Lower leg skin (tissue), 4 donors: ENCODE results near the gene NSUN3. TPM values are rescaled to one million over a fixed set of nuclear protein-coding genes. Genes with fewer than 3 reads are reported as not detected.

Experiments used
- DNase-seq, 2 donors: peaks; one replicate each; pipeline ENCODE4 v3.0.0-alpha.2; 2019; ENCODE audit warnings: low spot score in 2 of 2
- H3K4me3 ChIP-seq: fragments of 200-600 bp; sonication (generic); 2 replicates; pipeline ENCODE4 v1.5.1; 2017; ENCODE audit warnings: mild to moderate bottlenecking, low read depth; ENCODE audit not compliant: poor library complexity, severe bottlenecking
- CTCF ChIP-seq, 3 donors: fragments of 450-650 bp; IDR thresholded peaks; one replicate each; pipeline ENCODE4 v1.5.1; 2016; ENCODE audit warnings: antibody characterized with exemption in 3 of 3, mild to moderate bottlenecking in 3 of 3, moderate library complexity in 2 of 3
- POLR2A ChIP-seq, 2 donors: fragments of 450-650 bp; IDR thresholded peaks; one replicate each; pipeline ENCODE4 v1.6.1; 2016 to 2017; ENCODE audit warnings: antibody characterized with exemption in 2 of 2, mild to moderate bottlenecking in 1 of 2, moderate library complexity in 1 of 2
- WGBS, 2 donors: methylation state at CpG; one replicate each; pipeline ENCODE4 v1.1.5; 2018; 5-methylcytosine and 5-hydroxymethylcytosine counted together
- intact Hi-C: fragments of 100-400 bp; cut with DNase I; formaldehyde crosslinking; loops from one replicate; pipeline ENCODE4 v1.15.0; 2023; ENCODE audit warnings: low total_unique reads
- total RNA-seq, 4 donors: library from RNA; depleted of rRNA; stranded (reverse); fragments of >200 nt; gene quantifications; one replicate each; pipeline ENCODE4 v1.1.0, GENCODE V29; 2016

Gene NSUN3
- total RNA-seq, 4 donors from 2014 or later, result 5.1 to 14.1 (median 8.6) TPM

- H3K4me3 ChIP-seq, result no peak overlapping the region
- no peak for DNase-seq
- intact Hi-C loops, result no loop called here
- TF ChIP-seq CTCF (IDR thresholded peaks at IDR 0.05) (no peak), POLR2A (IDR thresholded peaks at IDR 0.05) (no peak)
Observed at GRCh38 chr3:94171954-94172353, 109.1 kb downstream of the NSUN3 start.

DNA sequence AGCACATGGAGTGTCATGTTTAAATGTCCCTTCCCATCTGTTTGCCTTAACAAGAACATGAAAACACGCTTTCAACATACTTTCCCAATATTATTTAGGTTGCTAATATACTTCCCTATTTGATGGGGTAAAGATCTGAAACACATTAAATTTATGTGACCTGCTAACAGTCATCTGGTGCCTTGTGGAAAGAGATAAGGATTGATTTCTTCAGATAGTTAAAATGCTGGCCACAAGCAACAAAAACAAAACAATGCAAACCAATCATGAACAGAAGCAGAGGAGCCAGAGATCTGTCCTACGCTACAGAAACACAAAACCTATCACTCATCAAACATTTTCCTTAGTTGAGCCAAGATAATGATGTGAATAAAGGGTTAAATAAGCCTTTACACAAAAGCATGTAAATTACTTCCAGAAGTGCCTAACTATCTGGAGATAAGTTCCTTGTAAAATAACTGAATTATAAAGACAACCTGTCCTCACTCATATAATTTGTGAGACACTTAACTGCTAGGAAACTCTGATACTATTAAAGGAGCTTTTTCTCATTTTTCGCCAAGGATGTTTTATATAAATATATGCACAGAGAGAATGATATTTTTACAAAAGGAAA lies 109.9 kb downstream of the NSUN3 start:
- TF ChIP-seq POLR2A (IDR thresholded peaks at IDR 0.05), result no peak
- intact Hi-C loops, result no loop called here
- 53 to 70% methylated on average over 3 of the region's 3 CpGs for WGBS, 2 donors
- no peak for DNase-seq
- H3K4me3 ChIP-seq, result no peak overlapping the region

DNA sequence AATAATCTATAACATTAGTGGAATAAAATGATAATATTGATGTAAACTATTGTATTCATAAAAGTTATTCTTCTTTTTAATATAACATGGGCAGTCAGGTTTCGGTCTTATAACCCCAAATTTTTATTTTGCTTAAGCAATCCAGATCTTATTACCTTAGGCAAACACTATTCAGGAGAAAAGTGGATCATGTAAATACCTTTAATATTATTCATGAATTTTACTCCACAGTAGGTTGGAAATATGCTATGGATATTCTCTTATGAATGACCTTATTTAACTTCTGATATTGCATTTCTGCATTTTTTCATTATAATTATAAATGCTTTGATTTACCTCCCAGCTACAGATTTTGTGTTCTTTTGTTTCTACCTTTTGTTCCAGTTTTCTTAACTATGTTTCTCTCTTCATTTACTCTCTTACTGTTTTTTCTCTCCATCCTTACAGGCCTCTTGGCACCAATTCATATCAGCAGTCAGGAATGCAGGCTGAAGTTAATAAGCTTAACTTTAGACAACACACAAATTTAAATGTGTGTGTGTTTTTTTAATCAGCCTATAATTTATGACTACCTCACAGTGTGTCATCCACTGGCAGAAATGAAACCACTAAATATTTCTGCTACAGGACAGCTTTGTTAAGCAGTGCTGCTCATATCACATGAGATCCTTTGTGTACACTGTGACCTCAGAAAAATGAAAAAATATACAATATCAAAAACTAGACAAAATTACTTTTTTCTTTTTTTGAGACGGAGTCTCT lies 111.0 kb downstream of the NSUN3 start:
- no peak for DNase-seq
- TF ChIP-seq POLR2A (IDR thresholded peaks at IDR 0.05) (no peak), CTCF (IDR thresholded peaks at IDR 0.05) (no peak)
- no peak overlapping the region for H3K4me3 ChIP-seq
- WGBS, 2 donors, result 89 to 92% methylated on average over 2 of the region's 2 CpGs
- intact Hi-C loops, result no loop called here

GRCh38 chr3:94175677-94176076 lies 112.8 kb downstream of the NSUN3 start:
- WGBS, 2 donors, result 97 to 99% methylated on average over 2 of the region's 2 CpGs
- TF ChIP-seq CTCF (IDR thresholded peaks at IDR 0.05), result no peak
- DNase-seq, result no peak
- no peak overlapping the region for H3K4me3 ChIP-seq
- intact Hi-C loops, result no loop called here

DNA sequence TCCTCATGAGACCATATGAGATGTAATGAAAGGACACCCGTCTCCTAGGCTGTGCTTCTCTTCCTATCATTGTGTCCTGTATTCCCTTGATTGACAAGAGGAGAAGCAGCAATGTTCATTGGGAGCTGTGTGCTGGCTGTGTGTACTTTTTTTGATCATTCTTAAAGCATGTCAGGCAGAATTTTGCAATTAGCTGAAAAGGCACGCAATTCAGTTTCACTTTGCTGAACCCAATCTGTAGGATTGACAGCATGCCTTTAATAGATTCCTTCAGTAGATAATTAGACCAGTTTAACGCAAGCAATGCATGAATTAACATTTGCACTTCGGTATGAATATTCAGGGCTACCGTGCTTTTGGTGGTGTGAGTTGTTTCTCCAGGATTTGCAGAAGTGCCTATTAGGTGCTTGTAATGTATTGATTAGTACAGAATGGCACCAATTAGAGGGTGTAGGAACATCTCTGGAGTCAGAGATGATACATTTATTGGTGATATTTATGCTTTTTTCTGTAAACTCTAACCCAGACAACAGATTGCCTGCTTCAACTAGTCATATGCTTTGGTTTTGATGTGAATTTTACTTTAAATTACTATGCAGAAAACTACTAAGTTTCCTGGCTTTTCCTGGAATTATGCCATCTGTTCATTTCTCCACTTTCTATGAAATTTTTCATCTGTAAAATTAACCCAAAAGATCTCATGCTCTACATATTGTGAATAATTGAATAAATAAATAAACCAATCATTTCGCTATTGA lies 114.3 kb downstream of the NSUN3 start:
- H3K4me3 ChIP-seq, result no peak overlapping the region
- DNase-seq, result no peak
- TF ChIP-seq CTCF (IDR thresholded peaks at IDR 0.05) (no peak), POLR2A (IDR thresholded peaks at IDR 0.05) (no peak)
- intact Hi-C loops, result no loop called here
- 35 to 38% methylated on average over 6 of the region's 6 CpGs for WGBS, 2 donors

Other genes starting within 250 kb of the NSUN3 start
- 10 to 100 TPM; 20.6 to 35.3 (median 29.9) TPM for gene PROS1, start 89.2 kb upstream of the NSUN3 start, total RNA-seq
- 10 to 100 TPM in 2 of 4 donors, 1 to 10 TPM in 2; 8.5 to 15.2 (median 9.7) TPM for gene ARL13B, start 82.9 kb upstream of the NSUN3 start, total RNA-seq
- 1 to 10 TPM; 1.3 to 6.8 (median 5.3) TPM for gene STX19, start 34.5 kb upstream of the NSUN3 start, total RNA-seq
- gene DHFR2, start 145 bp upstream of the NSUN3 start, total RNA-seq, result 1 to 10 TPM; 2.0 to 7.7 (median 5.3) TPM